Measurements from ENCODE around the gene FAM120C. TPM values are rescaled to one million over a fixed set of nuclear protein-coding genes. Genes with fewer than 3 reads are reported as not detected.

FAM120C gene
- total RNA-seq, 1 experiment from 2014 or later = 10.6 TPM

DNA sequence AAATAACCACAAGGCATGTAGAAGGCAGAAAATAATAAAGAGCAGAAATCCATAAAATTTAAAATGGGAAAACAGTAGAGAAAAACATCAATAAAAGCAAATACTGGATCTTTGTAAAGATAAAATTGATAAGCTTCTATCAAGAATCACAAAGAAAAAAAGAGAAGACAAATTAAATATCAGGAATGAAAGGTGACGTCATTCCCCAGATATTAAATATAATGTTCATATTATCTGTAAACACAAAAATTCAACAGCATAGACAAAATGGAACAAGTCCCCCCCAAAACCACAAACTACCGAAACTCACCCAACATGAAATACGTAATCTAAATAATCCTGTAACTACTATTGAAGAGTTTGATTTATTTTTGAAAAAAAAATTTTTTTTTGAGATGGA is 30.5 kb upstream of the FAM120C start:
- CTCF ChIA-PET = no interaction called here
- H3K27ac Mint-ChIP-seq = no peak overlapping the region

DNA sequence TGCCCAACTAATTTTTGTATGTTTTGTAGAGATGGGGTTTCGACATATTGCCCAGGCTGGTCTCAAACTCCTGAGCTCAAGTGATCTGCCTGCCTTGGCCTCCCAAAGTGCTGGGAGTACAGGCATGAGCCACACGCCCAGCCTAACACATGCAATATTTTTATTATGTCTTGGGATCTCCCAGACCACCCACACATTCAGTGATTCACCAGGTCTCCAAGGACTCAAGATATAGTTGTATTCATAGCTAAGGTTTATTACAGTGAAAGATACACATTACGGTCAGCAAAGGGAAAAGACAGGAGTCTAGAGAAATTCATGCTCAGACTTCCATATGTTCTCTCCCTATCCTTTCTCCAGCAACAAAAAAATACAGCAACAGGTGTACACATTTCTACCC is 25.5 kb upstream of the FAM120C start:
- Mint-ChIP-seq H3K36me3 (0 out of 2 replicates have a peak, but pooled peaks cover 4% of the 10 kb centered on the region), H3K27me3 (ENCODE audit: low read depth) (no peaks in the 10 kb centered on the region), H3K4me3 (no peak overlapping the region), H3K27ac (no peak overlapping the region), H3K9me3 (no peaks in the 10 kb centered on the region), H3K4me1 (no peaks in the 10 kb centered on the region)
- DNase-seq (ENCODE audit: low spot score) (no peak), ATAC-seq (no peak)
- ChIA-PET CTCF (no interaction called here), POLR2A (no interaction called here)
- TF ChIP-seq ZNF416 (CRISPR knock-in tag; IDR thresholded peaks at IDR 0.05) = no peak
- TF ChIP-seq RELA (CRISPR knock-in tag; IDR thresholded peaks at IDR 0.05; ENCODE audit: borderline replicate concordance) = no peak

More for the DNA sequence above, 30.5 kb upstream of the FAM120C start:
- Mint-ChIP-seq H3K4me3 (no peak overlapping the region), H3K4me1 (no peaks in the 10 kb centered on the region), H3K9me3 (no peaks in the 10 kb centered on the region), H3K27me3 (ENCODE audit: low read depth) (no peaks in the 10 kb centered on the region), H3K36me3 (peaks cover 11% of the 10 kb centered on the region)
- POLR2A ChIA-PET = no interaction called here
- DNase-seq (ENCODE audit: low spot score) (no peak), ATAC-seq (no peak)
- TF ChIP-seq, protein P1, sequence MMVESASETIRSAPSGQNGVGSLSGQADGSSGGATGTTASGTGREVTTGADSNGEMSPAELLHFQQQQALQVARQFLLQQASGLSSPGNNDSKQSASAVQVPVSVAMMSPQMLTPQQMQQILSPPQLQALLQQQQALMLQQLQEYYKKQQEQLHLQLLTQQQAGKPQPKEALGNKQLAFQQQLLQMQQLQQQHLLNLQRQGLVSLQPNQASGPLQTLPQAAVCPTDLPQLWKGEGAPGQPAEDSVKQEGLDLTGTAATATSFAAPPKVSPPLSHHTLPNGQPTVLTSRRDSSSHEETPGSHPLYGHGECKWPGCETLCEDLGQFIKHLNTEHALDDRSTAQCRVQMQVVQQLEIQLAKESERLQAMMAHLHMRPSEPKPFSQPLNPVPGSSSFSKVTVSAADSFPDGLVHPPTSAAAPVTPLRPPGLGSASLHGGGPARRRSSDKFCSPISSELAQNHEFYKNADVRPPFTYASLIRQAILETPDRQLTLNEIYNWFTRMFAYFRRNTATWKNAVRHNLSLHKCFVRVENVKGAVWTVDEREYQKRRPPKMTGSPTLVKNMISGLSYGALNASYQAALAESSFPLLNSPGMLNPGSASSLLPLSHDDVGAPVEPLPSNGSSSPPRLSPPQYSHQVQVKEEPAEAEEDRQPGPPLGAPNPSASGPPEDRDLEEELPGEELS (CRISPR knock-in tag; IDR thresholded peaks at IDR 0.05) = no peak
- TF ChIP-seq JUN (CRISPR knock-in tag; IDR thresholded peaks at IDR 0.05) (no peak), FOXJ3 (CRISPR knock-in tag; IDR thresholded peaks at IDR 0.05; ENCODE audit: borderline replicate concordance) (no peak), HMGA2 (CRISPR knock-in tag; IDR thresholded peaks at IDR 0.05) (no peak), ZNF416 (CRISPR knock-in tag; IDR thresholded peaks at IDR 0.05) (no peak), FOXP1 (CRISPR knock-in tag; IDR thresholded peaks at IDR 0.05; ENCODE audit: borderline replicate concordance) (no peak), ZNF219 (CRISPR knock-in tag; IDR thresholded peaks at IDR 0.05; ENCODE audit: borderline replicate concordance) (no peak), EMX1 (CRISPR knock-in tag; IDR thresholded peaks at IDR 0.05) (no peak), ZNF423 (CRISPR knock-in tag; IDR thresholded peaks at IDR 0.05) (no peak)

DNA sequence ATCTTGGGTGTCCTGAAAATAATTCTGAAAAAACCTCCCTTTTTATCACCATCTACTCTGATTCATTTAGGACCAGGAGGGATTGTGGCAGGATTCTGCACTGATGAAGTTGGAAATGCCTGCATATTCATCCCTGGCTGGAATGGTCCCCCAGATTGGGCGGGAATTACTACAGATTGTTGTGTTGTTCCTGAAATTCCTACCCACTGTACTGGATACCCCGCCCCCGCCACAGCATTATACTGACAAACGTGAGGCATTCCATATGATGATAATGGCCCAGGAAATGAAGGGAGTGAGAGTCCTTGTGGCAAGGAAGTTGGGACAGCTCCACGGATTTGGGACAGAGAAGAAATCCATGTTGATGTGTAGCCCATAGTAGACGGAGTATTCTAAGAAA is 15.2 kb upstream of the FAM120C start:
- POLR2A ChIA-PET = interaction anchor here (0.6 kb wide), 1 partner anchor 246 kb away, joined by 3 read pairs; no protein-coding TSS in a partner anchor
- no peaks in the 10 kb centered on the region for H3K27me3 Mint-ChIP-seq (ENCODE audit: low read depth)
- CTCF ChIA-PET = no interaction called here
- no peaks in the 10 kb centered on the region for H3K9me3 Mint-ChIP-seq
- peak; percentile 12 for DNase-seq (ENCODE audit: low spot score)
- no peak overlapping the region; the same call in 1 of the 2 replicates for H3K4me3 Mint-ChIP-seq
- H3K4me1 Mint-ChIP-seq = peaks cover 14% of the 10 kb centered on the region
- H3K36me3 Mint-ChIP-seq = no peaks in the 10 kb centered on the region
- ATAC-seq = peak; percentile 59; the same call in 1 of the 2 replicates
- peak overlapping the region; percentile 61; the same call in 1 of the 2 replicates for H3K27ac Mint-ChIP-seq
- TF ChIP-seq, protein P2, sequence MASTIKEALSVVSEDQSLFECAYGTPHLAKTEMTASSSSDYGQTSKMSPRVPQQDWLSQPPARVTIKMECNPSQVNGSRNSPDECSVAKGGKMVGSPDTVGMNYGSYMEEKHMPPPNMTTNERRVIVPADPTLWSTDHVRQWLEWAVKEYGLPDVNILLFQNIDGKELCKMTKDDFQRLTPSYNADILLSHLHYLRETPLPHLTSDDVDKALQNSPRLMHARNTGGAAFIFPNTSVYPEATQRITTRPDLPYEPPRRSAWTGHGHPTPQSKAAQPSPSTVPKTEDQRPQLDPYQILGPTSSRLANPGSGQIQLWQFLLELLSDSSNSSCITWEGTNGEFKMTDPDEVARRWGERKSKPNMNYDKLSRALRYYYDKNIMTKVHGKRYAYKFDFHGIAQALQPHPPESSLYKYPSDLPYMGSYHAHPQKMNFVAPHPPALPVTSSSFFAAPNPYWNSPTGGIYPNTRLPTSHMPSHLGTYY (CRISPR knock-in tag; IDR thresholded peaks at IDR 0.05) = no peak
- no peak for TF ChIP-seq MXD4 (CRISPR knock-in tag; IDR thresholded peaks at IDR 0.05; ENCODE audit: borderline replicate concordance)

DNA sequence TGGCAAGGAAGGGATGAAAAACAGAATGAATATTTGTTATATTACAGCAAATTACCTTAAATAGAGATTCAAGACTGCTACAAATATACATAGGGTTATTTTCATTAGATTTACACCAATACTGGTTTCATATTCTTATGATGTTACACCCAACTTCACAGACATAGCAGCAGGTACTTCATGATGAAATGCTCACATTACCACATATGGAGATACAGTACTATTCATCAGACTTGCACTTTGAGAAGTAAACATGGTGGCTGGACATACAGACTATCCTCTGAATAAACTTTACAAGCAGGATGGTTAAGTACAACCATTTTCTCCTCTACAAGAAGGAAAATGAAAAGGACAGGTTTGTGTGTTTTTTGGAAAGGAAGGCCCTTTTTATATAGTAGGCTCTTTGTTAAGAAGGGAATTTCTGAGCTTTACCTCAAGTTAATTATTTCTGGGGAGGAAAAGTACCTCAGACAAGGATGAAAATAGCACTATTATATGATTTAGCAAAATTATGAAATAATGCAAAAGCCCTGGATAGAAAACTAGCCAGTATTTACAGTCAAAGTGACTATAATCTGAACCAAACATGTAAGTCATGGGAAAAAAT is 12.0 kb upstream of the FAM120C start:
- Mint-ChIP-seq H3K4me1 (peaks cover 14% of the 10 kb centered on the region), H3K27me3 (ENCODE audit: low read depth) (no peaks in the 10 kb centered on the region), H3K9me3 (no peaks in the 10 kb centered on the region), H3K4me3 (no peak overlapping the region), H3K36me3 (no peaks in the 10 kb centered on the region), H3K27ac (no peak overlapping the region)
- no peak for DNase-seq (ENCODE audit: low spot score)
- POLR2A ChIA-PET = no interaction called here
- no peak for ATAC-seq
- CTCF ChIA-PET = no interaction called here
- TF ChIP-seq TP53 (CRISPR knock-in tag; IDR thresholded peaks at IDR 0.05) = no peak
- TF ChIP-seq FOXJ3 (CRISPR knock-in tag; IDR thresholded peaks at IDR 0.05; ENCODE audit: borderline replicate concordance) = no peak
- TF ChIP-seq CREM (CRISPR knock-in tag; IDR thresholded peaks at IDR 0.05) = no peak
- TF ChIP-seq, protein P3, sequence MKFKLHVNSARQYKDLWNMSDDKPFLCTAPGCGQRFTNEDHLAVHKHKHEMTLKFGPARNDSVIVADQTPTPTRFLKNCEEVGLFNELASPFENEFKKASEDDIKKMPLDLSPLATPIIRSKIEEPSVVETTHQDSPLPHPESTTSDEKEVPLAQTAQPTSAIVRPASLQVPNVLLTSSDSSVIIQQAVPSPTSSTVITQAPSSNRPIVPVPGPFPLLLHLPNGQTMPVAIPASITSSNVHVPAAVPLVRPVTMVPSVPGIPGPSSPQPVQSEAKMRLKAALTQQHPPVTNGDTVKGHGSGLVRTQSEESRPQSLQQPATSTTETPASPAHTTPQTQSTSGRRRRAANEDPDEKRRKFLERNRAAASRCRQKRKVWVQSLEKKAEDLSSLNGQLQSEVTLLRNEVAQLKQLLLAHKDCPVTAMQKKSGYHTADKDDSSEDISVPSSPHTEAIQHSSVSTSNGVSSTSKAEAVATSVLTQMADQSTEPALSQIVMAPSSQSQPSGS (CRISPR knock-in tag; IDR thresholded peaks at IDR 0.05; ENCODE audit: borderline replicate concordance, low read depth) = no peak
- TF ChIP-seq CBFB (CRISPR knock-in tag; IDR thresholded peaks at IDR 0.05; ENCODE audit: low read depth) = no peak
- TF ChIP-seq ZNF423 (CRISPR knock-in tag; IDR thresholded peaks at IDR 0.05) = no peak
- TF ChIP-seq ESRRA (CRISPR knock-in tag; IDR thresholded peaks at IDR 0.05; ENCODE audit: borderline replicate concordance) = no peak
- TF ChIP-seq, protein P4, sequence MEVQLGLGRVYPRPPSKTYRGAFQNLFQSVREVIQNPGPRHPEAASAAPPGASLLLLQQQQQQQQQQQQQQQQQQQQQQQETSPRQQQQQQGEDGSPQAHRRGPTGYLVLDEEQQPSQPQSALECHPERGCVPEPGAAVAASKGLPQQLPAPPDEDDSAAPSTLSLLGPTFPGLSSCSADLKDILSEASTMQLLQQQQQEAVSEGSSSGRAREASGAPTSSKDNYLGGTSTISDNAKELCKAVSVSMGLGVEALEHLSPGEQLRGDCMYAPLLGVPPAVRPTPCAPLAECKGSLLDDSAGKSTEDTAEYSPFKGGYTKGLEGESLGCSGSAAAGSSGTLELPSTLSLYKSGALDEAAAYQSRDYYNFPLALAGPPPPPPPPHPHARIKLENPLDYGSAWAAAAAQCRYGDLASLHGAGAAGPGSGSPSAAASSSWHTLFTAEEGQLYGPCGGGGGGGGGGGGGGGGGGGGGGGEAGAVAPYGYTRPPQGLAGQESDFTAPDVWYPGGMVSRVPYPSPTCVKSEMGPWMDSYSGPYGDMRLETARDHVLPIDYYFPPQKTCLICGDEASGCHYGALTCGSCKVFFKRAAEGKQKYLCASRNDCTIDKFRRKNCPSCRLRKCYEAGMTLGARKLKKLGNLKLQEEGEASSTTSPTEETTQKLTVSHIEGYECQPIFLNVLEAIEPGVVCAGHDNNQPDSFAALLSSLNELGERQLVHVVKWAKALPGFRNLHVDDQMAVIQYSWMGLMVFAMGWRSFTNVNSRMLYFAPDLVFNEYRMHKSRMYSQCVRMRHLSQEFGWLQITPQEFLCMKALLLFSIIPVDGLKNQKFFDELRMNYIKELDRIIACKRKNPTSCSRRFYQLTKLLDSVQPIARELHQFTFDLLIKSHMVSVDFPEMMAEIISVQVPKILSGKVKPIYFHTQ (CRISPR knock-in tag; IDR thresholded peaks at IDR 0.05) = no peak
- TF ChIP-seq NFATC4 (CRISPR knock-in tag; IDR thresholded peaks at IDR 0.05) = no peak
- TF ChIP-seq, protein P5, sequence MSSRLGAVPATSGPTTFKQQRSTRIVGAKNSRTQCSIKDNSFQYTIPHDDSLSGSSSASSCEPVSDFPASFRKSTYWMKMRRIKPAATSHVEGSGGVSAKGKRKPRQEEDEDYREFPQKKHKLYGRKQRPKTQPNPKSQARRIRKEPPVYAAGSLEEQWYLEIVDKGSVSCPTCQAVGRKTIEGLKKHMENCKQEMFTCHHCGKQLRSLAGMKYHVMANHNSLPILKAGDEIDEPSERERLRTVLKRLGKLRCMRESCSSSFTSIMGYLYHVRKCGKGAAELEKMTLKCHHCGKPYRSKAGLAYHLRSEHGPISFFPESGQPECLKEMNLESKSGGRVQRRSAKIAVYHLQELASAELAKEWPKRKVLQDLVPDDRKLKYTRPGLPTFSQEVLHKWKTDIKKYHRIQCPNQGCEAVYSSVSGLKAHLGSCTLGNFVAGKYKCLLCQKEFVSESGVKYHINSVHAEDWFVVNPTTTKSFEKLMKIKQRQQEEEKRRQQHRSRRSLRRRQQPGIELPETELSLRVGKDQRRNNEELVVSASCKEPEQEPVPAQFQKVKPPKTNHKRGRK (CRISPR knock-in tag; IDR thresholded peaks at IDR 0.05; ENCODE audit: borderline replicate concordance) = no peak
